Measurements from ENCODE around the gene FAM131C. TPM values are rescaled to one million over a fixed set of nuclear protein-coding genes. Genes with fewer than 3 reads are reported as not detected.

The FAM131C gene
- total RNA-seq, 1 experiment from 2014 or later = 3.4 TPM

- CTCF ChIA-PET = interaction anchor here (0.6 kb wide), 1 partner anchor 110 kb away, joined by 8 read pairs; no protein-coding TSS in a partner anchor
- peak; percentile 9 for ATAC-seq
- no peak for TF ChIP-seq POLR2AphosphoS5 (IDR thresholded peaks at IDR 0.05; ENCODE audit: low read depth, low read length)
- TF ChIP-seq CTCF (IDR thresholded peaks at IDR 0.05) = no peak
- TF ChIP-seq SIN3A (IDR thresholded peaks at IDR 0.05; ENCODE audit: borderline replicate concordance, insufficient read depth, low read depth, low read length) = no peak
- no peak for TF ChIP-seq REST (IDR thresholded peaks at IDR 0.05; ENCODE audit: insufficient read depth in 1 of 2, low read depth in 2 of 2, low read length in 1 of 2)
- no peak for TF ChIP-seq TCF7L2 (IDR thresholded peaks at IDR 0.05; ENCODE audit: low read depth, low read length)
Observed at GRCh38 chr1:16076865-16077238, 3.4 kb upstream of the FAM131C start.

GRCh38 chr1:16076031-16076864, 2.8 kb upstream of the FAM131C start:
- peaks cover 41% of the 10 kb centered on the region for H3K4me1 ChIP-seq (ENCODE audit: control insufficient read depth, insufficient read depth, low read length)
- TF ChIP-seq REST (IDR thresholded peaks at IDR 0.05; ENCODE audit: insufficient read depth in 1 of 2, low read depth in 2 of 2, low read length in 1 of 2) = no peak
- TF ChIP-seq CTCF (IDR thresholded peaks at IDR 0.05) = no peak
- no peak for TF ChIP-seq POLR2AphosphoS5 (IDR thresholded peaks at IDR 0.05; ENCODE audit: low read depth, low read length)
- TF ChIP-seq SIN3A (IDR thresholded peaks at IDR 0.05; ENCODE audit: borderline replicate concordance, insufficient read depth, low read depth, low read length) = no peak
- no peak for TF ChIP-seq TCF7L2 (IDR thresholded peaks at IDR 0.05; ENCODE audit: low read depth, low read length)
- no peaks in the 10 kb centered on the region for H3K9me3 ChIP-seq (ENCODE audit: control insufficient read depth, insufficient read depth, low read depth, low read length)
- ATAC-seq (peak; percentile 24), DNase-seq (ENCODE audit: low read depth, low spot score) (peak; percentile 91)
- no peaks in the 10 kb centered on the region for H3K27me3 ChIP-seq (ENCODE audit: control insufficient read depth, insufficient read depth, low read length)
- BruUV-seq (replicated peaks) = no TSS peak
- POLR2A ChIA-PET = no interaction called here
- H3K27ac ChIP-seq (ENCODE audit: low read length) = peak overlapping the region; percentile 45; the same call in 1 of the 2 replicates
- in situ Hi-C loops (cut with HindIII; ENCODE audit: low pct_unique_long_range_greater_than_20kb, low sequenced_read_pairs) = no loop called here
- H3K36me3 ChIP-seq (ENCODE audit: control insufficient read depth, insufficient read depth, low read length) = no peaks in the 10 kb centered on the region
- intact Hi-C loops (cut with micrococcal nuclease; ENCODE audit: unreplicated experiment) = loop anchor here (5.0 kb wide), 1 partner anchor 286 kb away; no protein-coding TSS in a partner anchor
- CTCF ChIA-PET = interaction anchor here (0.5 kb wide), 1 partner anchor 13 kb away, joined by 3 read pairs; no protein-coding TSS in a partner anchor
- no peak overlapping the region for H3K4me3 ChIP-seq (ENCODE audit: low read depth in 2 of 2, low read length in 2 of 2)

More at GRCh38 chr1:16076865-16077238, 3.4 kb upstream of the FAM131C start:
- DNase-seq (ENCODE audit: low read depth, low spot score) = no peak
- no peaks in the 10 kb centered on the region for H3K36me3 ChIP-seq (ENCODE audit: control insufficient read depth, insufficient read depth, low read length)
- POLR2A ChIA-PET = no interaction called here
- peaks cover 45% of the 10 kb centered on the region for H3K4me1 ChIP-seq (ENCODE audit: control insufficient read depth, insufficient read depth, low read length)
- H3K27me3 ChIP-seq (ENCODE audit: control insufficient read depth, insufficient read depth, low read length) = no peaks in the 10 kb centered on the region
- intact Hi-C loops (cut with micrococcal nuclease; ENCODE audit: unreplicated experiment) = loop anchor here (5.0 kb wide), 1 partner anchor 285 kb away; no protein-coding TSS in a partner anchor
- H3K9me3 ChIP-seq (ENCODE audit: control insufficient read depth, insufficient read depth, low read depth, low read length) = no peaks in the 10 kb centered on the region
- BruUV-seq (replicated peaks) = no TSS peak
- in situ Hi-C loops (cut with HindIII; ENCODE audit: low pct_unique_long_range_greater_than_20kb, low sequenced_read_pairs) = no loop called here
- no peak overlapping the region for H3K4me3 ChIP-seq (ENCODE audit: low read depth in 2 of 2, low read length in 2 of 2)
- H3K27ac ChIP-seq (ENCODE audit: low read length) = peak overlapping the region; percentile 45; the same call in 1 of the 2 replicates

Measured in Panc1 (cell line).